Activated effector memory CD4-positive, alpha-beta T cell treated with Interleukin-2 at 50 U/mL for 16 hours (primary cell): ENCODE results near the gene PGD.
"Not testable (repeated sequence)": the region's sequence is repeated elsewhere in the genome, so short reads cannot be mapped to it uniquely, and the experiment has no call there.

Source experiments
- DNase-seq: peaks from one replicate; pipeline ENCODE4 v3.0.0-alpha.2; 2020

The PGD gene

DNA sequence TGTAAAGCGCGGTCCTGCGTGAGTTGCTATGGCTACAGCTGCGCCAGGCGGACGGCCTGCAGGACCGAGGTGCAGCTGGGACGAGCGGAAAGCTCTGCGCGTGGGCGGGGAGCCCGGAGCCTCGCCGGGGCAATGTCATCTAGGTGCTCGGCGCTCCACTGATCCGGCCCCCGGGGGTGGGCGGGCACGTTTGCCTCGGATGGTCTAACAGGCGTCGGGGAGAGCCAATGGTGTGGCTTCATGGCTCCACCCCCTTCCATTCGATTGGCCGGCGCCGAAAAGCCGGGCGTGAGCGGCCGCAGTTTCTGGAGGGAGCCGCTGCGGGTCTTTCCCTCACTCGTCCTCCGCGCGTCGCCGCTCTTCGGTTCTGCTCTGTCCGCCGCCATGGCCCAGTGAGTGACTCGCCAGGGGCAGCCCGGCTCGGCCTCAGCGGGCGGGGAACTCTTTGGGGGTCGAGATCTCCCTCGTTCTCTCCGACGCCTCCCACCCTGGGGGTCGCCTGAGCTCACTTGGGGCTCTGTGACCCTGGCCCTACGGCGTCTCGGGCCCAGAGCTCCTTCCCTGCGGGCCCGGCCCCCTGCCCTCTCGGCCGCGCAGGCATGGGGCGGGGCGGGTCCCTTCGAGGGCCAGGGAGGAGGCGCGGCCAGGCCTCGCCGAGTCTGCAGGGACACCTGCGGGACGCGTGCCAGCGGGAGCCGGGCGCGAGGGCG is at the start of gene PGD:
PGD (plus strand) TSS at position 331 of the 710 bp plus-strand sequence; CDS start at position 385, 54 bp downstream.
- peak; percentile 96 for DNase-seq

DNA sequence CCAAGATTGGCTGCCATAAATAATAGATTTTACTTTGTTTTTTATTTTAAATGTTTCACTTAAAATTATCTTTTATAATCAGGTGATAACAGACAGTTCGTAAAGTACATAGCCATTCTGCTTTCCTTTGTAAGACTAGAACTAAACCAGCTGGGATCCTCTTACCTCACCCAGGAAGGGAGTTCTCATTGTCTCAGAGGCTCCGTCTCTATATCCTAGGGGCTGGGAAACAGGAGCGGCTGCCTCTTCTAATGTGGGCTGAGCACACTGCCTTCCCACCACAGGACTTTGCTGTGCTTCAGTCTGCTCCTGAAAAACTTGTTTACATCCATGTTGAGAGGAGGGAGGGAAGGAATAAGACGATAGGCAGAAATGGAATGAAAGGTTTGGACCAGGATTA is 45.6 kb upstream of the PGD start:
- DNase-seq: no peak

DNA sequence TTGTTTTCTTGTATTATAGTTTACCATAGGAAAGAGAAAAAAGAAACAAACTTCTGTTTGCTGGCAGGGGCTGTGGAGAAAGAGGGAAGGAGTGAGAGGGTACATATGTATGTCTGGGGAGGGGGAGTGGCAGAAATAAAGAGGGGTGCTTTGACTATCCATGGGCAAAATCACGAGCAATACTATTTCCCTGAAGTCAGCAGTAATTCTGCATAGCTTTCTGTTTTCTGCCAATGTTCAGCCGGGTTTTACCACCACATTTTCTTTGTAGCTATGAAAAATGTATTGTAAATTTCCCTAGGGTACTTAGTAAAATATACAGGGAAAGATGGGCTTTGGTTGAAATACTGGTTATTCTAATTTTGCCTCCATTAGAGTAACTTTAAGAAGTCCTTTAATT is 45.2 kb upstream of the PGD start:
- DNase-seq: no peak

DNA sequence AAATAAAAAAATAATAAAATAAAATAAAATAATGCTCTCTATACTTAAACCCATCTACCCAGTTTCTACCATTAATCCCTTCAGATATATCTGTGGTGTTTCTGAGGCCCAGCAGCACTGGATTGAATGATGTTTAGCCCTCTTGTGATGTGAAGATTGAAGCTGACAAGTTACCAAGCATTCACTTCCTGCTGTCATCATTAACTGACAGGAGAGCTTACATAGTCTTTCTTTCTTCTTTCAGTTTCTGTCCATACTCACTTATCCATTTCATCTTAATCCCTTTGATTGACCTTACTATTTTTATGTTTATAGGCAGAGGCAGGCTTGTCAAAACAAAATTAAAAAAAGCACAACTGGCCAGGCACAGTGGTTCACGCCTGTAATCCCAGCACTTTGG is 38.8 kb upstream of the PGD start:
- DNase-seq: no peak

DNA sequence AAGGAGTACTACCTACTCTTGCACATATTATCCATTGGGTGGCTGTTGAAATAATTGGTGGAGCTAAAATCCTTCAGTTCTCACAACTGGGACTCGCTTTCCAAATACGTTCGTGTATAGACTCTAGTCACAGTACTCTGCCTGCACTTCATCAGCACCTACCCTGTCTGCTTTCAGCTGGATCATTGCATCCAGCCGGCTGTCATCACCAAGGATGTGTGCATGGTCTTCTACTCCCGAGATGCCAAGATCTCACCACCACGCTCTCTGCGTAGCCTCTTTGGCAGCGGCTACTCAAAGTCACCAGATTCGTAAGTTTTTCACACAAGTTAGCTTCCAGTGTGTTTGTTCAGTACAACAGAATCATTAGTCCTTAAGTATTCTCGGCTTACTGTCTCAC is 37.3 kb upstream of the PGD start:
- no peak for DNase-seq

DNA sequence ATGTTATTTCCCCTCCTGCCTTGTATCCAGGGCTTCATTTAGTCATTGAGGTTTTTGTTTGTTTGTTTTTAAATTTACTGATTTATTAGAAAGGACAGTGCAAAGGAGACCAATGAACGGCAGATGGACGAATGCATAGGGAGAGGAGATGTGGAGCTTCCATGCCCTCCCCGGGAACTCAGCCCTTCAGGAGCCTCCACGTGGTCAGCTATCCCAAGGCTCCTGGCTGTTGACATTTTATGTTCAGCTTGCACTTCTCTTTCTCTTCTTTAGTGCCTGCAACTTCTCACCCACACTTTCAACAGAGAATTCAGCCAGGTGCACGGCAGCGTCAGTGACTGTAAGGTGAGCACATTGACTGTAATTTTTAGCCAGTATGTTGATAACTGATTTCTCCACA is 30.7 kb upstream of the PGD start:
- DNase-seq: no peak

DNA sequence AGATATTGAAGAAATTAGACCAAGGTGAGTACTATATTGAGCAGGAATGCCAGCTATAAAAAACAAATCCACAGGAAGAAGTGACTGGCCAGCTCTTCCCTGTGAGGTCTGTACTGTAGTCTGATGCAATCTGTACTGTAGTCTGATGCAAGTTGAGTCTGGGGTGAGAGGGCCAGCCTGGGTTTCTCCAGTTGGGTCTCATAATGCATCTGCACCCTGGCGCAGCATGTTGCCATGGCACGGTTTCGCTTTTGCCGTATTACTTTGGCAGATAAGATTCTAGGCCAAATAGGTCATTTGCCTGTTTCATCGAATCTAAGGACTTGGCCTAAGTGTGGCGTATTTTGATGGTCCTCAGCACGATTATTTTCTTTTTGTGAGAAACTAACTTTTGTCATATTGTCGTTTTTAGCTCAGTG is 24.4 kb upstream of the PGD start:
- DNase-seq: no peak

DNA sequence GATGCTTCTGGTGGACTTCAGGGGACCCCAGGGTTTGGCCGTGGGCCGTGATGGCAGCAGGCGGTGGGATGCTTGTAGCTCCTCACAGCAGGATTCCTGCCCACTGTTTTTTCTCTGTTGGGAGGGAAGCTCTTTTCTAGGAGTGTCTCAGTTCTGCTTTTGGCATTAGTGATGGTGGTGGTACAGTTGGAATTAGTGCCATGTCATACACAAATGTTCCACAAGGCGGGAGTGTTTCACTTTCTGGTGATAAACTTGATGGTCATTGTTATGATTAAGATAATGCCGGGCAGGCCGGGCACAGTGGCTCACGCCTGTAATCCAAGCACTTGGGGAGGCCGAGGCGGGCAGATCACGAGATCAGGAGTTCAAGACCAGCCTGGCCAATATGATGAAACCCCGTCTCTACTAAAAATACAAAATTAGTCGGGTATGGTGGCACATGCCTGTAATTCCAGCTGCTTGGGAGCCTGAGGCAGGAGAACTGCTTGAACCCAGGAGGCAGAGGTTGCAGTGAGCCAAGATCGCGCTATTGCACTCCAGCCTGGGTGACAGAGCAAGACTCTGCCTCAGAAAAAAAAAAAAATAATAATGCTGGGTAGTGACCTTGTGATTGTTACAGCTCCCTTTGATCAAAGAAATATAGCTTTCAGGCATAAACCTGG is 21.4 kb upstream of the PGD start:
- not testable (repeated sequence) for DNase-seq

DNA sequence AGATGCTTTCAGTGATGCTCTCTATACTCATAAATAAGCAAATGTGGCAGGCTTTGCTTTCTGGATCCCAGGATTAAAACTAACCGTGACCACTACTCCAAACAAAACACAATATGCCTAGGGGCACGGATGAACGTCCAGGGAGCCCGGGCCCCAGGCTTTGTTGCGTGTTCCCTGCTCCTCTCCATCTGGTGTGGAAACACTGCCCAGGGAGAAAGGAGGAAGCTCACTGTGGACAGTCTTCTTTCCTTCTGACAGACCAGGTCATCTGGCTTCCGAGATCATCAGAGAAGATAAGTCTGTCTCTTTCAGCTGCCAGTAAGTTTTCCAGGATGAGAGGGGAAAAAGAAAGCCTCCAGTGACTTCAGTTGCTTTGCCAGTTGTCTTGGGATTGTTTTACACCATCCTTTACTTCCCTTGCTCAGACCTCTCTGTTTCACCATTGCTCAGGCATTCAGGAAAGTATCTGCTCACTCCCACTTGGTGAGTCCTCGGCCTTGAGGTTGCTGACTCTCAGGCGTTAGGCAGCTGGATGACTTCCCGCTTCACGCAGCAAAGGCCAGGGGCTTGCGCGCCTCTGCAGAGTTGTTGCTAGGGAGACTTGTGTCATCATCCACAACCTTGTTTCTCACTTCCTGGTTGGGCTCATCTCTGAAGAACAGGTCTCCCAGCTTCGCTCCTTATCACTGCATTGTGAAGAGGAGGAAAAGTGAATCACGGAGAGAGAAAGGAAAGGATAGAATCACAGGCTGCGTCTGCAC is 20.6 kb upstream of the PGD start:
- DNase-seq: no peak

DNA sequence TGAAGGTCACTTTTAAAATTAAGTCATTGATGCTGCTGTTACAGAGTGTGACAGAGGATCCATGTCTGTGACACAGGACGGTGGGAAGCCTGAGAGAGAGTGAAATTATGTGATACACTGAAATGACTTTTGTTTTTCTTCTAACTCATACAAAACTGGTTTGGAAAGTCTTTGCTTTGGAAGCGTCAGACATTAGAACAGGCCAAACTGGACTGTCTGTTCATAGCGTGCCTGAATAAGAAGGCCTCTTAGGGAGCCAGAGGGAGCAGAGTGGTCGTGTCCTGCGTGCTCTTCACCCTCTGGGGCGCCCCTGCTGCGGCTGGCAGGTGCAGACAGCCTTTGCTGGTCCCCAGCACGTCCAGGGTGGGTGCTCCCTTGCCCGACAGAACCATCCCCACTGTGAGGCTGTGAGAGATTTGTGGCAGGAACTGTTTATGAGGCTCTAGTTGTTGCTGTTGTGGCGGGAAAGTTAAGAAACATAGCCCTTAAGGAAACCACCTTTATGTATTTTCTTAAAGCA is 19.7 kb upstream of the PGD start:
- no peak for DNase-seq

DNA sequence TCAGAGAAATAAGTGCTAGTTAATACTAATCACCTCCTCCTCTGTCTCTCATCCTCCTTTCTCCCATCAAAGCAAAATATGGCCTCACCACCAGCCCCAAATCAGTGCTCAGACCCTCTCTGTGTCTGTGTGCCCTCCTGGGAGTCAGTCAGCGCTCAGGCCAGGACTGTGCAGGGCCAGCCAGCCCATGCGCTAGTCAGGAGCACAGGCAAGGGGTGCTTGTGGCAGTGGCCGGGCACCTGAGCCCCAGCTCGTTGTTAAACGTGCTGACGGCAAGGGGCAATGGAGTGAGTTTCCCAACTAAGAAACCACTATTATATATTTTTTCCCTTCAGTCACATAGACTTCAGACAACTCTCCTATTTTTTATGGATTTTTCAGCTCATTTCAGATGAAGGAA is 19.2 kb upstream of the PGD start:
- no peak for DNase-seq

DNA sequence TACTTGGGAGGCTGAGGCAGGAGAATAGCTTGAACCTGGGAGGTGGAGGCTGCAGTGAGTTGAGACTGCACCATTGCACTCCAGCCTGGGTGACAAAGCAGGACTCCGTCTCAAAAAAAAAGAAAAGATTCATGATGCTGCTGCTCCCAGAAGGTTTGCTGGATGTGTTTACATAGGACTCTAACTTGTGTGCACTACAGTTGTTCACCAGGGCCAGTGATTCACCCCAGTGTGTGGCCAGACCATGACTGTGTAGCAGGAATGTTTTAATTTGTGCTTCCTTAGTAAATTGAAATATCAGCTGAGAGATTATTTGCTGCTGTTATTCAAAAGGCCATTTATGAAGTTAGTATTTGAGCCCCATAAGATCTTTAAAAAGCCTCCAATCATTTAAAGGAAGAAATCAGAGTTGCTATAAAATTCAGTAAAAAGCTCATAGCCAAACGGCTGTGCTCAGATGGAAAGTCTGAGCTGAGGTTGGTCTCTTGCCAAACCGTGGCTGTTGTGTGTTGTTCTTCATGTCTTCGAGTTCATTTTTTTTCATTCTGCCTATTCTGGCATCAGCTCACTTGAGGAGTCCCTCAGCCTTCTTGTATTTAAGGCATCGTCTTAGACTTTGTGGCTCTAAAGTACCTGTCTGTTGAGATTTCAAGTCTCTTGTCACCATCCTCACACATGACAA is 18.1 kb upstream of the PGD start:
- no peak for DNase-seq

DNA sequence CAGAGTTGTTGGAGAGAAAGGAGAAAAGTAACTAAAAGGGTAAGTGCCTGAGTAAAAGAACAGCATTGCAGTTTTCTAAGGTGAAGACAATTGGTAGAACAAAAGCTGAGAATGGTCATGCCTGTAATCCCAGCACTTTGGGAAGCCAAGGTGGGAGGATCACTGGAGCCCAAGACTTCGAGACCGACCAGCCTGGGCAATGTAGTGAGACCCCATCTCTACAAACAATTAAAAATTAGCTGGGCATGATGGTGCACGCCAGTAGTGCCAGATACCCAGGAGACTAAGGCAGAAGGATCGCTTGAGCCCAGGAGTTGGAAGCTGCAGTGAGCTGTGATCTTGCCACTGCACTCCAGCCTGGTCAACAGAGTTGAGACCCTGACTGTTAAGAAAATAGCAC is 15.2 kb upstream of the PGD start:
- no peak for DNase-seq

DNA sequence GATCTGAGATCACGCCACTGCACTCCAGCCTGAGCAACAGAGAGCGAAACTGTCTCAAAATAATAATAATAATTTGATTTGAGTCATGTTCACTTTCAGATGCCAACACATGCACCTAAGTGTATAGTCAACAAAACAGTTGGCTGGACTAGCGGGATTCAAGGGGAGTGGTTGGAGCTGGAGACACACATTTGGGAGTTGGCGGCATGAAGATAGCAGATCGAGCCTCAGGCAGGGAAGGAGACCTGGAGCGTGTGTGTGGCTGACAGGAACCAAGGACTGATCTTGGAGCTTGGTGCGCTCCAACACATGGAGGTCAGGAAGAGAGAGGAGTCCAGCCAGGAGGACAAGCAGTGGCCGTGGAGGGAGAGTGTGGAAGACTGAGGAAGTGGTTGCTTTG is 14.6 kb upstream of the PGD start:
- DNase-seq: no peak

DNA sequence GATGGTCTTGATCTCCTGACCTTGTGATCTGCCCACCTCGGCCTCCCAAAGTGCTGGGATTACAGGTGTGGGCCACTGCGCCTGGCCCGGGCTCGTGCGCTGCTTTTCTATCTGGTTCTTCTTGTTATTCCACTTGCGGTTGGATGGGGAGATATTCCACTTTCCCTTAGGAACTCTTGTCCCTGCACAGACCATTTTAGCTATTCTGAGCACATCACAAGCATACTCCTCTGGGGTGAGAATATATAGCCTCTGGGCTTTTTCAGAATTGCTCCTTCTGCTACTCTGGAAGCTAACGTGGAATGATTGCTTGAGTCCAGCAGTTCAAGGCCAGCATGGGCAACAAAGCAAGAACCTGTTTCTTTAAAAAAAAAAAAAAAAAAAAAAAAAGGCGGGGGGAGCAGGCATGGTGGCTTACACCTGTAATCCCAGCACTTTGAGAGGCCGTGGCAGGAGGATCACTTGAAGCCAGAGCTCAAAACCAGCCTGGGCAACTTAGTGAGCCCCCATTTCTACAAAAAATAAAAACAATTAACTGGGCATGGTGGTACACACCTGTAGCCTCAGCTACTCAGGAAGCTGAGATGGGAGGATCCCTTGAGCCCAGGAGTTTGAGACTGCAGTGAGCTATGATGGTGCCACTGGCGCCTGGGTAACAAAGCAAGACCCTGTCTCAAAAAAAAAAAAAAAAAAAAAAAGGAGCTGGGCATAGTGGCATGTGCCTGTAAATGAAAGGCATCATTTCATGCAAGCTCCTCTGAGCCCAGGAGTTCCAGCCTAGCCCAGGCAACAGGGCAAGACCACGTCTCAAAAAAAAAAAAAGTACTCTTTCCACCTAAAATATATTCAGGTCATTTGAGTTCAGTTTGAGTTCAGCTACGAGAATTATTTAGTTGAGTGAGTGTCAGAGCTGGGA is 11.8 kb upstream of the PGD start:
- no peak for DNase-seq

DNA sequence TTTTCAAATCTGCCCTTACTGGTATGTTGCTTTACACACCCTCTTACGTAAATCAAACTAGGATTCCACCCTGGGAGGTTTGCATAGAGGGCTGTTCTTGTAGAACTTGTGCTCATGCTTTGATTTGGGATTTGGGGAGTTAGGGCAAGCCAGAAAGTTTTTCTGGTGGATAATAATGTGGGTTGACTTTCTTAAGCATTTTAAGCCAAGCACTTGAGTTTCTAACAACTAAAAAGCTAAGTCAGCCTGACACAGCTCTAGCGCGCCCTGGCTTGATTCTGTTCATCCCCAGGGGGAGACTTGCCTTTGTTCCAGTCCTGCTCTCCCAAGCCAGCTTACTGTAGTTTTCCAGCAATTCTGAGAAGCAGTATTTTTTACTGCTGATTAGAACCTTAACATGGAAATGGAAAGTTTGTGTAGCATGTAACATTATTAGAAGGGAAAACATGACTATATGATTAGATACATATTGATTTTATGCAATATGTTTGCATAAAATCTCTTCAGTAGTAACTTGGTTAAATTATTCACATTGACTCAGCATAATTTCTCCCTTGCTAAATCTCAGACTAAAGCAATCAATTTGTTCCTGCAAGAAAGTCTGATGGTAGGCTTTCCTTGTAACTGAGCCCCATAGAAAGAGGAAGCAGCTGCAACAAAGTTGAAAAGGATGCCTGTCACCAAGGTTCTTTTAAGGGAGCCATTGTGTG is 11.0 kb upstream of the PGD start:
- DNase-seq: no peak

DNA sequence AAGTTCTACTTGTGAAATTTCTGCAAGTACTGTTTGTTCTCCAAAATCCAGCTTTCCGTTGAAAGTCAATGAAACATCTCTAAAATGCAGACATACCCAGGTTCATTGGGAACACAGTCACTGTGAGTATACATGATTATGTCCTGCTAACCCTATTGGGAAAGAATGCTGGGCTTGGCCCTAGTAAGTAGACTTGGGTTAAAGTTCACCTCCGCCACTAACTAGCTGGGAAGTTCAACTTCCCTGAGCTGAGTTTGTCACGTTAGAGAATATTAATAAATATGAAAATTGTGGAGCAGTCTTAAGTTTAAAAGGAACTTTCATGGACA is 10.5 kb upstream of the PGD start:
- DNase-seq: no peak

DNA sequence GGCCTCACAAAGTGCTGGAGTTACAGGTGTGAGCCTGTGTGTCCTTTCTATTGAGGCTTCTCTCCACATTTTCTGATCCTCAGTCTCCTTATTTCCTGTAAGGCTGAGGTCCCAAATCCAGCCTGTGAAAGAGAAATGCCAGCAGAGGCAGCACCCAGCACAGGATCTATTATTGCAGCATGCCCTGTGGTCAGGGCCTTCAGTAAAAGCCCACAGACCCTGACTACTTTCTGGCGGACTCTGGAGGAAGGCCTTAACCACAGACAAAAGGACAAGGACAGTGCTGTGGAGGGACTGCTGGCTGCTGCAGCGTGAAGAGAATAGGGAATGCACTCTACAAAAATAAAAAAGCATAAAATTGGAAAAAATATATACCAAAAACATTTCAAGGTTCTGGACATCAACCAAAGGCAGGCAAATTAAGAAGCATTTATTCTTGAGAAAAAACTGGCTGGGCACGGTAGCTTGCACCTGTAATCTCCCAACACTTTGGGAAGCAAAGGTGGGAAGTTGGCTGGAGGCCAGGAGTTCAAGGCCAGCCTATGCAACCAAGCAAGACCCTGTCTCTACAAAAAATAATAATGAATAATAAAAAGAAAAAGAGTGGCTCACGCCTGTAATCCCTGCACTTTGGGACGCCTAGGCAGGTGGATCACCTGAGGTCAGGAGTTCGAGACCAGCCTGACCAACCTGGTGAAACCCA is 9.4 kb upstream of the PGD start:
- no peak for DNase-seq

DNA sequence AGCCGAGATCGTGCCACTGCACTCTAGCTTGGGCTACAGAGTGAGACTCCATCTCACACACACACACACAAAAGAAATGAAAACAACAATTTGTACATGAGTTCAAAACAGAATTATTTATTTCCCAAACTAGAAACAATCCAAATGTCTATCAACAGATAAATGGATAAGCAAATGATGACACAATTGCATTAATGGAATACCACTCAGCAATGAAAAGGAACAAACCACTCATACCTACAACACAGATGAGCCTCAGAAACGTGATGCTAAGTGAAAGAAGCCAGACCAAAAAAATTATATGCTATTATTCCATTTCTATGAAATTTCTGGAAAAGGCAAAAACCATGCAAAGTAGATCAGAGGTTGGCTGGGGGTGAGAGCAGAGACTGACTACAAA is 2.0 kb upstream of the PGD start:
- no peak for DNase-seq

DNA sequence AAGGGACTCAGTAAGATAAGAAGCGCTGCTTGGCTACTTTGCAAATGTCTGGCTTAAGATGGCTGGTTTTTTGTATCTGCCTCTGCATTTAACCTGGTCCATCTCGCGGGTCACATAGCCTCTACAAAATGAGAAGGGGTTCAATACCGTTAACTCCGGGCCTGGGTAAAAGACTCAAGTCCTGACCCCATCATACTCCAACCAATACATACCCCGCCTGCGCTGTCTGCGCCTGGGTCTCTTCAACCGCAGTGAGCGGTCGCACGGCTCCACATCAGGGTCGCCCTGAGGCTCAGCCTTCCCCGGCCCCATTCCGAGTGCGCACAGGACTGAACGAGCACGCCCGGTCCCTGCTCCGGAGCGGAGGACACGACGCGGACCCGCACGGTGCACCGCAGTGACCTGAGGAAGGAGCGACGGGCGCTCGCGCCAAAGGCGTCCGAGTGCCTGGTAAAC is 558 bp upstream of the PGD start:
- no peak for DNase-seq

DNA sequence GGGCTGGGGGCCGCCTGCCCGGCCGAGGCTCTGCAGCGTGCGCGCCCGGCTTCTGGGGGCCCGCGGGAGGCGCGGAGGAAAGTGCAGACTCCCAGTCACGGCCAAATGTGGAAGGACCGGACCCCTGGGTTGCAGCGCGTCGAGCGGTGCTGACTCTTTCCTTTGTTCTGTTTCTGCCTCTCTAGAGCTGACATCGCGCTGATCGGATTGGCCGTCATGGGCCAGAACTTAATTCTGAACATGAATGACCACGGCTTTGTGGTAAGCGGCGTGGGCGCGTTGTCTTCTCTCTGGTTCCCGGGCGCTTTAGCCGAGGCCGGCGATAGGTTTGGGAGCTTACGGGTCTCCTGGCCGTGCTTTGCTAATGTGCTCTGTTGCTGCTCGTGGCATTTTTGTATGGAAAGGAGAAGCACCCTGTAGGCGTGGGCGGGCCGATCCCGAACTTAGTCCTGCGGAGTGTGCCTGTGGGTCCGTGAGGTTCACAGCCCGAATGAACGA is 629 bp downstream of the PGD start:
- peak; percentile 1 for DNase-seq
